ENCODE data around the gene MAP3K5.

The MAP3K5 gene

DNA sequence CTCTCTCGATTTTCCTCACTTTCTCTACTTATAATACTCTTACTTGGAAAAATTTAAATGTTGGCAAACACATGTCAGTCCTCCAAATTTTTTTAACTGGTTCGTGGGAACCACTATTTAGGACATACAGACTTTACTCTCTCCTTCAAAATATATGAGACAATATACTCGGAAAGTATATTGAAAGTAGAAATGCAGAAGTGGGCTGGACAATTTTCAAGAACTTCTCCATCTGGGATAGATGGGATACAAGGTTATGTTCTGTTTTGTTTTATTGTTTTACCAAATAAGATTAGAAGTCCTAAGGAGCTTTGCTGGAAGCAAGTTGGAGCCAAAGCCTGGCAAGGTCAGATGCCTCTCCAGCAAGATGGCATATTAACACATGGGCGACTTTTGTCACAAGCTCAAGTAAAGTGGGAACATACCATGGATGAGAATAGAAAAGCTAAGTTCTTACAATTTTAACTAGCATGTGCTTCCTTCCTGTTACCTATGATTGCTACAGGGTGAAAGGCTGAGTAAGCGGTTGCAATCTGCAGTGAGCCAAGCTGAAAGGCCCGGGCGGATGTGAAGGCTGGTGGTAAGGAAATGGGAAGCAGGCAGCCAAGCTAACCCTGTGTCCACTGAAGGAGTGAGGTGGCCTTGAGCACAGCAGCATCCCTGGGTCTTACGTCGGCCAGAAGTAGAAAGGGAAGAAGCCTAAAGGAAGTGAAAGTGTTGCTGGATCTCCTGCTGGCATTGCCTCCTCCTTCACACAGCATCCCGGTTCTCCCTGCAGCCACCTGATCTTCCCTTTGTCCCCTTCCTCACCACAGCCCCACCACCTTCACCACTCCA is 7.1 kb downstream of the MAP3K5 start:
- Histone ChIP-seq H3K4me2 (ENCODE audit: low read length) (peak overlapping the region; percentile 82), H4K20me1 (ENCODE audit: insufficient read depth, low read length) (no peaks in the 10 kb centered on the region), H3K79me2 (ENCODE audit: insufficient read depth, low read length) (peaks cover 41% of the 10 kb centered on the region), H3F3A (ENCODE audit: insufficient read depth, low read length) (no peaks in the 10 kb centered on the region), H3K27ac (ENCODE audit: low read depth, low read length, poor library complexity, severe bottlenecking) (peak overlapping the region; percentile 81), H3K9ac (ENCODE audit: low read length) (peak overlapping the region; percentile 69), H3K27me3 (ENCODE audit: insufficient read depth, low read length) (no peaks in the 10 kb centered on the region), H3K4me3 (ENCODE audit: low read depth, low read length, poor library complexity, severe bottlenecking) (peak overlapping the region; percentile 62), H3K4me1 (ENCODE audit: insufficient read depth, low read length, severe bottlenecking) (peaks cover 54% of the 10 kb centered on the region), H3K36me3 (ENCODE audit: insufficient read depth, low read length) (peaks cover 25% of the 10 kb centered on the region), H3K9me3 (ENCODE audit: low read length) (no peaks in the 10 kb centered on the region), H3K9me2 (ENCODE audit: low read depth, low read length) (no peaks in the 10 kb centered on the region), H2AFZ (ENCODE audit: low read length) (no peak overlapping the region)
- no peak for TF ChIP-seq EZH2 (IDR thresholded peaks at IDR 0.05; ENCODE audit: borderline replicate concordance, low read length)
- TF ChIP-seq, protein P1, sequence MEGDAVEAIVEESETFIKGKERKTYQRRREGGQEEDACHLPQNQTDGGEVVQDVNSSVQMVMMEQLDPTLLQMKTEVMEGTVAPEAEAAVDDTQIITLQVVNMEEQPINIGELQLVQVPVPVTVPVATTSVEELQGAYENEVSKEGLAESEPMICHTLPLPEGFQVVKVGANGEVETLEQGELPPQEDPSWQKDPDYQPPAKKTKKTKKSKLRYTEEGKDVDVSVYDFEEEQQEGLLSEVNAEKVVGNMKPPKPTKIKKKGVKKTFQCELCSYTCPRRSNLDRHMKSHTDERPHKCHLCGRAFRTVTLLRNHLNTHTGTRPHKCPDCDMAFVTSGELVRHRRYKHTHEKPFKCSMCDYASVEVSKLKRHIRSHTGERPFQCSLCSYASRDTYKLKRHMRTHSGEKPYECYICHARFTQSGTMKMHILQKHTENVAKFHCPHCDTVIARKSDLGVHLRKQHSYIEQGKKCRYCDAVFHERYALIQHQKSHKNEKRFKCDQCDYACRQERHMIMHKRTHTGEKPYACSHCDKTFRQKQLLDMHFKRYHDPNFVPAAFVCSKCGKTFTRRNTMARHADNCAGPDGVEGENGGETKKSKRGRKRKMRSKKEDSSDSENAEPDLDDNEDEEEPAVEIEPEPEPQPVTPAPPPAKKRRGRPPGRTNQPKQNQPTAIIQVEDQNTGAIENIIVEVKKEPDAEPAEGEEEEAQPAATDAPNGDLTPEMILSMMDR (IDR thresholded peaks at IDR 0.05; ENCODE audit: low read length), result no peak

DNA sequence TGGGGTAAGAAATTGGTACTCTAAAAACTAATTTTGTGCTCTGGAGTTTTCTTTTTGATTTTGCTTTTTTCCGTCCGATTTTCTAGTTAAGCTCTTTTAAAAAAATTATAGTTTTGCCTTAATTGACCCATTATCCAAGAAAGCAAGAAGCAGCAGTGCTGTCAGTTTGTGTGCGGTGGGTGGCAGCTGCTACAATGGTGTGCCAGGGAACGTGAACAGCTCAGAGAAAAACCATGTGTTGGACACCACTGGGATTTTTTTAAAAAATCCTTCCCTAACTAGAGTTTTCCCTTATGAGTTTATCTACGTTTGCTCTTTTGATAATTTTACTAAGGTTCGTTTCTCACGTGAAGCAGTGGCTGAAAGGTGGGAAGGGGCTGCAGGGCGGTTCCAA is 8.0 kb downstream of the MAP3K5 start:
- TF ChIP-seq, protein P1 (IDR thresholded peaks at IDR 0.05; ENCODE audit: low read length), result no peak
- no peak for TF ChIP-seq EZH2 (IDR thresholded peaks at IDR 0.05; ENCODE audit: borderline replicate concordance, low read length)

DNA sequence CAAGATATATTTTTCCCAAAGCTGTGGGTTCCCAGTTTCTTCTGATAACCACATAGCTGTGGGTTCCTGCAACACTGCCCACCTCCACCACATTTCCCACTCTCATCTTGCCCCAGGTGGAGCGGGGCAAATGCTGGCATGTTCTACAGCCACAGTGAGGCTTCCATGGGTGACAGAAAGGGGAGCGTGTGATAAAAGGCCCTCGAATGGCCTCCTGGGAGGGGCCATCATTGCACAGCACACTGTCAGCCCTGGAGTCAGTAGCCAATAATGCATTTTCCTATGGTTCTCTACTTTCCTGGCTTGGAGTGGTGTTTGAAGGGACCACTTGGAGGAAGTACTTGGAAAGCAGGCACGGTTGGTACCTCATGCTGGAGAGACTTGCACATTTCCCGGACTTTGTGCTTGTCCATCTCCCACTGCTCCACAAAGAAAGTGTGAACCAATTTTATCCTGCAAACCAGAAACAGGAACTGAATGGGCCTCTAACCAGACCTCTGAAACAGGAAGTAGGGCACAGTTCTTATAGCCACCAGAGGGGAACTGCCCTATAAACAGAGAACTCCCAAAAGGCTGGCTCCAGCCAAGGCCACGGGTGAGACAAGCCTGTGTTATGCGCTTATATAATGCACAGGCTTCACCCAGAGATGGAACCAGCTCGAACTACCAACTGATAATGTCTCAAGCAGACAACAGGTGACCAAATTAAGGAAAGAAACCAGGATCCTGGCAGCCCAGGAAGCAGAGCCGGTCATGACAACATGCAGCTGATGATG is 8.6 kb downstream of the MAP3K5 start:
- Histone ChIP-seq H2AFZ (ENCODE audit: low read length) (no peak overlapping the region), H3K79me2 (ENCODE audit: insufficient read depth, low read length) (peaks cover 34% of the 10 kb centered on the region), H3F3A (ENCODE audit: insufficient read depth, low read length) (no peaks in the 10 kb centered on the region), H3K4me3 (ENCODE audit: low read depth, low read length, poor library complexity, severe bottlenecking) (peak overlapping the region; percentile 62), H3K4me2 (ENCODE audit: low read length) (peak overlapping the region; percentile 82), H3K9me3 (ENCODE audit: low read length) (no peaks in the 10 kb centered on the region), H3K9me2 (ENCODE audit: low read depth, low read length) (no peaks in the 10 kb centered on the region), H3K27ac (ENCODE audit: low read depth, low read length, poor library complexity, severe bottlenecking) (peak overlapping the region; percentile 81), H3K4me1 (ENCODE audit: insufficient read depth, low read length, severe bottlenecking) (peaks cover 49% of the 10 kb centered on the region), H3K36me3 (ENCODE audit: insufficient read depth, low read length) (peaks cover 18% of the 10 kb centered on the region), H3K27me3 (ENCODE audit: insufficient read depth, low read length) (no peaks in the 10 kb centered on the region), H4K20me1 (ENCODE audit: insufficient read depth, low read length) (no peaks in the 10 kb centered on the region), H3K9ac (ENCODE audit: low read length) (peak overlapping the region; percentile 69)
- TF ChIP-seq EZH2 (IDR thresholded peaks at IDR 0.05; ENCODE audit: borderline replicate concordance, low read length), result no peak
- TF ChIP-seq, protein P1 (IDR thresholded peaks at IDR 0.05; ENCODE audit: low read length), result no peak

More for the DNA sequence above, 8.0 kb downstream of the MAP3K5 start:
- Histone ChIP-seq H4K20me1 (ENCODE audit: insufficient read depth, low read length) (no peaks in the 10 kb centered on the region), H3K36me3 (ENCODE audit: insufficient read depth, low read length) (peaks cover 23% of the 10 kb centered on the region), H2AFZ (ENCODE audit: low read length) (no peak overlapping the region), H3F3A (ENCODE audit: insufficient read depth, low read length) (no peaks in the 10 kb centered on the region), H3K4me1 (ENCODE audit: insufficient read depth, low read length, severe bottlenecking) (peaks cover 49% of the 10 kb centered on the region), H3K9me2 (ENCODE audit: low read depth, low read length) (no peaks in the 10 kb centered on the region), H3K9me3 (ENCODE audit: low read length) (no peaks in the 10 kb centered on the region), H3K27me3 (ENCODE audit: insufficient read depth, low read length) (no peaks in the 10 kb centered on the region), H3K79me2 (ENCODE audit: insufficient read depth, low read length) (peaks cover 37% of the 10 kb centered on the region), H3K4me2 (ENCODE audit: low read length) (peak overlapping the region; percentile 82), H3K9ac (ENCODE audit: low read length) (peak overlapping the region; percentile 69), H3K27ac (ENCODE audit: low read depth, low read length, poor library complexity, severe bottlenecking) (peak overlapping the region; percentile 81), H3K4me3 (ENCODE audit: low read depth, low read length, poor library complexity, severe bottlenecking) (peak overlapping the region; percentile 62)

Data from OCI-LY1 (cell line).